GM12801 (cell line): ENCODE results near the gene PGLYRP2.

Source experiments
- CTCF ChIP-seq: IDR thresholded peaks from one replicate; pipeline ENCODE4 v1.5.1; 2011; ENCODE audit warnings: control low read depth; ENCODE audit not compliant: insufficient read length; ENCODE audit errors: extremely low read depth

PGLYRP2 gene

GRCh38 chr19:15421721-15422260 is 57.5 kb downstream of the PGLYRP2 start:
- no peak for TF ChIP-seq CTCF

GRCh38 chr19:15421136-15421695 is 58.1 kb downstream of the PGLYRP2 start:
- no peak for TF ChIP-seq CTCF

GRCh38 chr19:15419413-15420025 is 59.8 kb downstream of the PGLYRP2 start:
- TF ChIP-seq CTCF, result no peak
